HepG2 (cell line): ENCODE measurements around the gene SACS. TPM values are rescaled to one million over a fixed set of nuclear protein-coding genes. Genes with fewer than 3 reads are reported as not detected.

Source experiments
- ATAC-seq: fragments of 200-7000 bp; cut with Tn5 transposase; 3 replicates; pipeline ENCODE4 v1.9.1; 2020; ENCODE audit warnings: mild to moderate bottlenecking, moderate library complexity
- BruUV-seq: library from RNA; stranded (reverse); fragments of 400-500 nt; replicated peaks from 2 replicates; lab custom pipeline; 2021; lab: Mats Ljungman, UMichigan
- CTCF ChIA-PET: fragments of 300-600 bp; formaldehyde crosslinking; extraction: SDS; loops from one replicate; lab custom pipeline; 2021; ENCODE audit warnings: low total read pairs, inconsistent platforms, low intra/inter-chr PET ratio; lab: Yijun Ruan, JAX
- POLR2A ChIA-PET: fragments of 350-600 bp; sonication (Branson Sonifier 250); formaldehyde crosslinking; loops from one replicate; lab custom pipeline; 2020; ENCODE audit warnings: antibody characterized with exemption, inconsistent platforms; lab: Yijun Ruan, JAX
- DNase-seq: peaks from one replicate; pipeline ENCODE4 v3.0.0-alpha.2; 2015; ENCODE audit warnings: low spot score
- FAIRE-seq: peaks from 3 replicates; lab custom pipeline; 2011; peaks lifted over from hg19 to GRCh38; lab: Jason Lieb, UNC
- H2AFZ ChIP-seq: one replicate; pipeline ENCODE4 v1.6.1; 2011; ENCODE audit warnings: low read length, inconsistent platforms
- H3K27ac ChIP-seq: fragments of 300-600 bp; 3 replicates; pipeline ENCODE4 v1.8.0; 2011; ENCODE audit warnings: mixed run types, mild to moderate bottlenecking, mixed read lengths, low read length, inconsistent platforms; ENCODE audit not compliant: insufficient read depth; ENCODE audit errors: extremely low read length
- H3K27me3 ChIP-seq, 2 experiments: fragments of 200-600 bp in 1 of 2; 2 replicates in 1 of 2; 3 replicates in 1 of 2; pipeline versions ENCODE4 v1.6.0 to v1.8.0; 2011; ENCODE audit warnings: low read length in 2 of 2, mild to moderate bottlenecking in 2 of 2, moderate library complexity in 2 of 2, inconsistent platforms in 1 of 2; ENCODE audit not compliant: insufficient read depth in 2 of 2, control insufficient read depth in 1 of 2
- H3K36me3 ChIP-seq, 2 experiments: fragments of 200-600 bp in 1 of 2; replicated peaks in 1 of 2; 2 replicates in 1 of 2; 3 replicates in 1 of 2; pipeline versions ENCODE4 v1.5.1 to v1.8.0; 2011; ENCODE audit warnings: low read length in 2 of 2, inconsistent platforms in 1 of 2; ENCODE audit not compliant: insufficient read depth in 2 of 2, control insufficient read depth in 1 of 2
- H3K4me1 ChIP-seq: 2 replicates; pipeline ENCODE4 v1.5.1; 2012; ENCODE audit warnings: low read length, inconsistent platforms; ENCODE audit not compliant: insufficient read depth
- H3K4me2 ChIP-seq: 2 replicates; pipeline ENCODE4 v1.6.0; 2011; ENCODE audit warnings: low read depth, low read length, inconsistent platforms
- H3K4me3 ChIP-seq, 3 experiments: fragments of 200-600 bp in 1 of 3; sonication (generic), shearing (Covaris generic) in 1 of 3; replicated peaks in 1 of 3; 2 replicates each; pipeline ENCODE4 v1.5.1; 2011 to 2016; ENCODE audit warnings: low read length in 3 of 3, inconsistent platforms in 2 of 3, low read depth in 2 of 3, mild to moderate bottlenecking in 2 of 3, control low read depth in 1 of 3, mixed read lengths in 1 of 3; ENCODE audit not compliant: insufficient read depth in 1 of 3
- H3K79me2 ChIP-seq: one replicate; pipeline ENCODE4 v1.6.1; 2011; ENCODE audit warnings: low read length, inconsistent platforms; ENCODE audit not compliant: insufficient read depth
- H3K9ac ChIP-seq: 2 replicates; pipeline ENCODE4 v1.6.0; 2011; ENCODE audit warnings: mild to moderate bottlenecking, low read depth, low read length, inconsistent platforms; ENCODE audit not compliant: insufficient read depth
- H3K9me3 ChIP-seq: 2 replicates; pipeline ENCODE4 v1.5.1; 2012; ENCODE audit warnings: mild to moderate bottlenecking, low read length
- H4K20me1 ChIP-seq: 2 replicates; pipeline ENCODE4 v1.6.0; 2011; ENCODE audit warnings: inconsistent platforms, mild to moderate bottlenecking, low read length, moderate library complexity; ENCODE audit not compliant: insufficient read depth
- GPN1 ChIP-seq: sonication (generic); formaldehyde crosslinking; IDR thresholded peaks from 2 replicates; pipeline ENCODE4 v1.5.1; 2020; ENCODE audit warnings: missing genetic modification reagents, borderline replicate concordance
- HDAC6 ChIP-seq: fragments of 200-600 bp; sonication (generic); IDR thresholded peaks from 2 replicates; pipeline ENCODE4 v1.7.0; 2017; ENCODE audit warnings: mild to moderate bottlenecking, antibody characterized with exemption, low read length, low read depth
- SIN3A ChIP-seq: IDR thresholded peaks from 2 replicates; pipeline ENCODE4 v1.6.1; 2011; ENCODE audit warnings: low read depth, mild to moderate bottlenecking, control low read depth, low read length, borderline replicate concordance
- UBTF ChIP-seq: sonication (generic); formaldehyde crosslinking; IDR thresholded peaks from 2 replicates; pipeline ENCODE4 v1.4.0; 2020; ENCODE audit warnings: mild to moderate bottlenecking, missing genetic modification reagents
- ZBTB38 ChIP-seq: sonication (generic); formaldehyde crosslinking; IDR thresholded peaks from 2 replicates; pipeline ENCODE4 v1.5.1; 2020; ENCODE audit warnings: mild to moderate bottlenecking, missing genetic modification reagents
- ZNF260 ChIP-seq: sonication (generic); formaldehyde crosslinking; IDR thresholded peaks from 2 replicates; pipeline ENCODE4 v1.4.0; 2020; ENCODE audit warnings: missing genetic modification reagents, low read depth, mild to moderate bottlenecking, borderline replicate concordance
- ZNF468 ChIP-seq: sonication (generic); formaldehyde crosslinking; IDR thresholded peaks from 2 replicates; pipeline ENCODE4 v1.8.0; 2022; ENCODE audit warnings: mild to moderate bottlenecking, moderate library complexity, missing genetic modification reagents
- ZNF570 ChIP-seq: sonication (generic); formaldehyde crosslinking; IDR thresholded peaks from 2 replicates; pipeline ENCODE4 v1.4.0; 2020; ENCODE audit warnings: mild to moderate bottlenecking, missing genetic modification reagents, borderline replicate concordance
- ZNF703 ChIP-seq: sonication (generic); formaldehyde crosslinking; IDR thresholded peaks from 2 replicates; pipeline ENCODE4 v1.5.1; 2020; ENCODE audit warnings: missing genetic modification reagents, mild to moderate bottlenecking, moderate library complexity, borderline replicate concordance
- ZNF710 ChIP-seq: sonication (generic); formaldehyde crosslinking; IDR thresholded peaks from 2 replicates; pipeline ENCODE4 v1.5.0; 2020; ENCODE audit warnings: mild to moderate bottlenecking, missing genetic modification reagents, borderline replicate concordance
- ZNF788 ChIP-seq: sonication (generic); formaldehyde crosslinking; IDR thresholded peaks from 2 replicates; pipeline ENCODE4 v1.5.0; 2020; ENCODE audit warnings: mild to moderate bottlenecking, missing genetic modification reagents, borderline replicate concordance
- WGBS: methylation state at CpG from one replicate; pipeline ENCODE4 v1.1.6; 2017; ENCODE audit warnings: low lambda C conversion rate; 5-methylcytosine and 5-hydroxymethylcytosine counted together
- in situ Hi-C: cut with HindIII; loops from 2 replicates; pipeline ENCODE4 v1.10.0; 2017; ENCODE audit warnings: low pct_unique_long_range_greater_than_20kb; ENCODE audit not compliant: extremely low pct_ligation_motif_present
- intact Hi-C: fragments of 100-400 bp; cut with micrococcal nuclease; formaldehyde crosslinking; loops from one replicate; pipeline ENCODE4 v1.10.0; 2022; ENCODE audit not compliant: unreplicated experiment
- polyA plus RNA-seq, 8 experiments: library from polyadenylated mRNA; depleted of rRNA in 3 of 8; stranded (reverse) in 7 of 8; unstranded in 1 of 8; fragments of >200 nt; fragmentation: Illumina TruSeq in 4 of 8; extraction: Trizol in 4 of 8; gene quantifications; 2 replicates each; pipeline versions ENCODE4 v1.2.1 to v1.2.3, GENCODE V29; 2011 to 2016; ENCODE audit warnings: low read depth in 4 of 8, missing spikeins in 1 of 8, mixed read lengths in 1 of 8; ENCODE audit not compliant: insufficient read depth in 1 of 8
- total RNA-seq, 5 experiments: library from RNA; depleted of rRNA; stranded (reverse); fragments of >200 nt; fragmentation: Illumina TruSeq; extraction: Trizol; gene quantifications; 2 replicates each; pipeline ENCODE4 v1.2.3, GENCODE V29; 2016; ENCODE audit warnings: low read depth in 1 of 5

Gene SACS
- total and polyA plus RNA-seq, 2 of the 13 experiments (the other 11 are each of a cell fraction or from before 2014, with no cell fraction given) = 4.0 to 15.7 TPM

- TF ChIP-seq ZNF570 = no peak
- TF ChIP-seq ZNF468 (CRISPR knock-in tag) = no peak
- no peak for TF ChIP-seq SIN3A
Measured at GRCh38 chr13:23394821-23395220, 38.7 kb downstream of the SACS start (continued).

- FAIRE-seq (no peak), ATAC-seq (no peak; the same call in 2 of the 3 replicates), DNase-seq (no peak)
- H4K20me1 ChIP-seq = no peaks in the 10 kb centered on the region
- no peak overlapping the region for H3K4me2 ChIP-seq
- H3K27ac ChIP-seq = no peak overlapping the region
- no peaks in the 10 kb centered on the region for H3K9me3 ChIP-seq
- no peaks in the 10 kb centered on the region for H3K36me3 ChIP-seq
- intact Hi-C loops = no loop called here
- BruUV-seq = no TSS peak
- H3K4me1 ChIP-seq = peaks cover 21% of the 10 kb centered on the region
- 27% methylated on average over 8 of the region's 9 CpGs for WGBS
- POLR2A ChIA-PET = no interaction called here
- H3K4me3 ChIP-seq = no peak overlapping the region
- no peaks in the 10 kb centered on the region for H3K79me2 ChIP-seq
- no peak overlapping the region for H2AFZ ChIP-seq
- in situ Hi-C loops = no loop called here
- H3K27me3 ChIP-seq = peaks cover 0 to 14% of the 10 kb centered on the region in 2 experiments; a peak in 2 of 5 replicates
- no peak overlapping the region for H3K9ac ChIP-seq
- TF ChIP-seq UBTF (CRISPR knock-in tag) (no peak), ZNF788 (CRISPR knock-in tag) (no peak), ZNF703 (CRISPR knock-in tag) (no peak), HDAC6 (no peak), ZNF260 (CRISPR knock-in tag) (no peak), GPN1 (no peak), ZNF710 (no peak), ZBTB38 (CRISPR knock-in tag) (no peak)
- CTCF ChIA-PET = no interaction called here
Measured at GRCh38 chr13:23392925-23393645, 40.4 kb downstream of the SACS start.
